B cell (primary cell): ENCODE data around the gene ARHGAP9. TPM values are rescaled to one million over a fixed set of nuclear protein-coding genes. Genes with fewer than 3 reads are reported as not detected.

Source experiments
- ATAC-seq: fragments of 200-7000 bp; cut with Tn5 transposase; one replicate; pipeline ENCODE4 v1.10.0; 2021; ENCODE audit warnings: low read depth, mild to moderate bottlenecking, moderate number of reproducible peaks, moderate library complexity
- CTCF ChIA-PET: fragments of 350-600 bp; sonication (Branson Sonifier 250); formaldehyde crosslinking; loops from one replicate; lab custom pipeline; 2021; ENCODE audit warnings: antibody characterized with exemption, inconsistent platforms; lab: Charles Lee
- POLR2A ChIA-PET: fragments of 350-600 bp; sonication (Branson Sonifier 250); formaldehyde crosslinking; loops from one replicate; lab custom pipeline; 2021; ENCODE audit warnings: antibody characterized with exemption; lab: Charles Lee
- DNase-seq: peaks from one replicate; pipeline ENCODE4 v3.0.0; 2013
- H2AFZ ChIP-seq: 2 replicates; pipeline ENCODE4 v1.6.1; 2012; ENCODE audit warnings: mild to moderate bottlenecking, low read depth, low read length; ENCODE audit not compliant: insufficient read depth, poor library complexity, severe bottlenecking
- H3K27ac ChIP-seq, 2 donors: 1 replicate in 1 of 2; 2 replicates in 1 of 2; pipeline ENCODE4 v1.5.1; 2012 to 2013; ENCODE audit warnings: low read length in 2 of 2, mild to moderate bottlenecking in 2 of 2, moderate library complexity in 1 of 2
- H3K27me3 ChIP-seq, 4 experiments: fragments of 200-600 bp in 1 of 4; sonication (generic) in 1 of 4; replicated peaks in 1 of 4; 1 replicate in 2 of 4; 2 replicates in 2 of 4; pipeline versions ENCODE4 v1.6.1 to v1.7.0; 2013 to 2016; ENCODE audit warnings: low read length in 3 of 4, mild to moderate bottlenecking in 2 of 4, mixed read lengths in 1 of 4, moderate library complexity in 1 of 4; ENCODE audit not compliant: insufficient read depth in 4 of 4, control insufficient read depth in 3 of 4; ENCODE audit errors: control extremely low read depth in 1 of 4
- H3K36me3 ChIP-seq, 2 experiments: replicated peaks in 1 of 2; 1 replicate in 1 of 2; 2 replicates in 1 of 2; pipeline versions ENCODE4 v1.6.1 to v1.7.1; 2013; ENCODE audit warnings: low read length in 1 of 2; ENCODE audit not compliant: insufficient read depth in 2 of 2, control insufficient read depth in 1 of 2; ENCODE audit errors: control extremely low read depth in 1 of 2, extremely low read depth in 1 of 2
- H3K4me1 ChIP-seq, 2 donors: fragments of 200-600 bp in 1 of 2; sonication (generic) in 1 of 2; 1 replicate in 1 of 2; 2 replicates in 1 of 2; pipeline versions ENCODE4 v1.5.1 to v1.6.1; 2013 to 2017; ENCODE audit warnings: low read length in 2 of 2; ENCODE audit not compliant: control insufficient read depth in 2 of 2, insufficient read depth in 2 of 2
- H3K4me2 ChIP-seq: replicated peaks from 2 replicates; pipeline ENCODE3; 2012; ENCODE audit warnings: mild to moderate bottlenecking, low read depth, low read length; ENCODE audit not compliant: poor library complexity, severe bottlenecking
- H3K4me3 ChIP-seq, 5 experiments: fragments of 200-600 bp in 1 of 5; sonication (generic) in 1 of 5; 1 replicate in 3 of 5; 2 replicates in 2 of 5; pipeline versions ENCODE4 v1.5.1 to v1.7.0; 2011 to 2016; ENCODE audit warnings: low read length in 4 of 5, mild to moderate bottlenecking in 4 of 5, low read depth in 2 of 5, control low read depth in 1 of 5, moderate library complexity in 1 of 5; ENCODE audit not compliant: insufficient read depth in 1 of 5; ENCODE audit errors: control extremely low read depth in 1 of 5, extremely low read depth in 1 of 5
- H3K79me2 ChIP-seq: fragments of 200-600 bp; sonication (generic); one replicate; pipeline ENCODE4 v1.6.0; 2016; ENCODE audit warnings: low read length; ENCODE audit not compliant: control insufficient read depth, insufficient read depth
- H3K9ac ChIP-seq: fragments of 200-600 bp; sonication (generic); 2 replicates; pipeline ENCODE4 v1.6.1; 2017; ENCODE audit warnings: mild to moderate bottlenecking, low read length, moderate library complexity
- H3K9me3 ChIP-seq, 3 donors: one replicate each; pipeline versions ENCODE4 v1.6.1 to v1.7.1; 2013; ENCODE audit warnings: low read length in 2 of 3; ENCODE audit not compliant: control insufficient read depth in 2 of 3, insufficient read depth in 1 of 3; ENCODE audit errors: control extremely low read depth in 1 of 3
- H4K20me1 ChIP-seq: 2 replicates; pipeline ENCODE4 v1.6.0; 2012; ENCODE audit warnings: mild to moderate bottlenecking, low read length; ENCODE audit not compliant: insufficient read depth, control insufficient read depth, poor library complexity, severe bottlenecking
- H3K27ac Mint-ChIP-seq: one replicate; pipeline ENCODE4 v1.8.0; 2021; ENCODE audit warnings: mixed read lengths
- H3K27me3 Mint-ChIP-seq: one replicate; pipeline ENCODE4 v1.8.0; 2021; ENCODE audit warnings: mixed read lengths
- H3K4me1 Mint-ChIP-seq: one replicate; pipeline ENCODE4 v1.8.0; 2021; ENCODE audit warnings: mixed read lengths
- H3K4me3 Mint-ChIP-seq: one replicate; pipeline ENCODE4 v1.8.0; 2021; ENCODE audit warnings: mixed read lengths
- H3K9me3 Mint-ChIP-seq: one replicate; pipeline ENCODE4 v1.8.0; 2022; ENCODE audit warnings: mixed read lengths; ENCODE audit not compliant: insufficient read depth
- EZH2 ChIP-seq: IDR thresholded peaks from 2 replicates; pipeline ENCODE4 v1.6.1; 2012; ENCODE audit warnings: borderline replicate concordance, low read depth, mild to moderate bottlenecking, moderate library complexity, low read length; ENCODE audit not compliant: insufficient read depth, poor library complexity, severe bottlenecking
- WGBS: methylation state at CpG from one replicate; pipeline ENCODE4 v1.1.5; 2013; ENCODE audit warnings: missing lambda C conversion rate; ENCODE audit not compliant: insufficient coverage; 5-methylcytosine and 5-hydroxymethylcytosine counted together
- intact Hi-C: fragments of 100-400 bp; cut with micrococcal nuclease; formaldehyde crosslinking; loops from one replicate; pipeline ENCODE4 v1.10.0; 2022
- polyA plus RNA-seq: library from polyadenylated mRNA; depleted of rRNA; stranded (reverse); fragments of >200 nt; gene quantifications from 2 replicates; pipeline ENCODE4 v1.2.3, GENCODE V29; 2012
- total RNA-seq, 2 donors: library from RNA; stranded (reverse); fragments of 120-200 nt in 1 of 2; gene quantifications; 1 replicate in 1 of 2; 2 replicates in 1 of 2; pipeline versions ENCODE4 v1.2.3 to v1.2.4, GENCODE V29; 2013 to 2022
- TF ChIP-seq, protein P1 (sequence below): fragments of 200-600 bp; IDR thresholded peaks from one replicate; pipeline ENCODE4 v1.8.0; 2022; ENCODE audit warnings: antibody characterized with exemption, mild to moderate bottlenecking

ARHGAP9 gene
- total and polyA plus RNA-seq, 2 donors (not counting 1 experiment from before 2014, with no cell fraction given): 161 to 390 TPM

DNA sequence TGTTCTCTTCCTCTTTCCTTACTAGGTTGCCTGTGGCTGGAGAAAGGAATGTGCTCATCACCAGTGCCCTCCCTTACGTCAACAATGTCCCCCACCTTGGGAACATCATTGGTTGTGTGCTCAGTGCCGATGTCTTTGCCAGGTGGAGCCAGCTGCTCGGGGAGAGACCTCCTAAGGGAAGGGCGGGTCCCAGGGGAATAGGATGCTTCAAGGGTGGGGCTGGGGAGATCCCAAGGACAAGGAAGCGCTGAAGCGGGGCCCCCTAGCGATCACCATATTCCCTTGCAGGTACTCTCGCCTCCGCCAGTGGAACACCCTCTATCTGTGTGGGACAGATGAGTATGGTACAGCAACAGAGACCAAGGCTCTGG lies 18.5 kb upstream of the ARHGAP9 start:
- CTCF ChIA-PET: no interaction called here
- TF ChIP-seq EZH2: no peak
- TF ChIP-seq, protein P1, sequence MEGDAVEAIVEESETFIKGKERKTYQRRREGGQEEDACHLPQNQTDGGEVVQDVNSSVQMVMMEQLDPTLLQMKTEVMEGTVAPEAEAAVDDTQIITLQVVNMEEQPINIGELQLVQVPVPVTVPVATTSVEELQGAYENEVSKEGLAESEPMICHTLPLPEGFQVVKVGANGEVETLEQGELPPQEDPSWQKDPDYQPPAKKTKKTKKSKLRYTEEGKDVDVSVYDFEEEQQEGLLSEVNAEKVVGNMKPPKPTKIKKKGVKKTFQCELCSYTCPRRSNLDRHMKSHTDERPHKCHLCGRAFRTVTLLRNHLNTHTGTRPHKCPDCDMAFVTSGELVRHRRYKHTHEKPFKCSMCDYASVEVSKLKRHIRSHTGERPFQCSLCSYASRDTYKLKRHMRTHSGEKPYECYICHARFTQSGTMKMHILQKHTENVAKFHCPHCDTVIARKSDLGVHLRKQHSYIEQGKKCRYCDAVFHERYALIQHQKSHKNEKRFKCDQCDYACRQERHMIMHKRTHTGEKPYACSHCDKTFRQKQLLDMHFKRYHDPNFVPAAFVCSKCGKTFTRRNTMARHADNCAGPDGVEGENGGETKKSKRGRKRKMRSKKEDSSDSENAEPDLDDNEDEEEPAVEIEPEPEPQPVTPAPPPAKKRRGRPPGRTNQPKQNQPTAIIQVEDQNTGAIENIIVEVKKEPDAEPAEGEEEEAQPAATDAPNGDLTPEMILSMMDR: no peak
- POLR2A ChIA-PET: no interaction called here

DNA sequence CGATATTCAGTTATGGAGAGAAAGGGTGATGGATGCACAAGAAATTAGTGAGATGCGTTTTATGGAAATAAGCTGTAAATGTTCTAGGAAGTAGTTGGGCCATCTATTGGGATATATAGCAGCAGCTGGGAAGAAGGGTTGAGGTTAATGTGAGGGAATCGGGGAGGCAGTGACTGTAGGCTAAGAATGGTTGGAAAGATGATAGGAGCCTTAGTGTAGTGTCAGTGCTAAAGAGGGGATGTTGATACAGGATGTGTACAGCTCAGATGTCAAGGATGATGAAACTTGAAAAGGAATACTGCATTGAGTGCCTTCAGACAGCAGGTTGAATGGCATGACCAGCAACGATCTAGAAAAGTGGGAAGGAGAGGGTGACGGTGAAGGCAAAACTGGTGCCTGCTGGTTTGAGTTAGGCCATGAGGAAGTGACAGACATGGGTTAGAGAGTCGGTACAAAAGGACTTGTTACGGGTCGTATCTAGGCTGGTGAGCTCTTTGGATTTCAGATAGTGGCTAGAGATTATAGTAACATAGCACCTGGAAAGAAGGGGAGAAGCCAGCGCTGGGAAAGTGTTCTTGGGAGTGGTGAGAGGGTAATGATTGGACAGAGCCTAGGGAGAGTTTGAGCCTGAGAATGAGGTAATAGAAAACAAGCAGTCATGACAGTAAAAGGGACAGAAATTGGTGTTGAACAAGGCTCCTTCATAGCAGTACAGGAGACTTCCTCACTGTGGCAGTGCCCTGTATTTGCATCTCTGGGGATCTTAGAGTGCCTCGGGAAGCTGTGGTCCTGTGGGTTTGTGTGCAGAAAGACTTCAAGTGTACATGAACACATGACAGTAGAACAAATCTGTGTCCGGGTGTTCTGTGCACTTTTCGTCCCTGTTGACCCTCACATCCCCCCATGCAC lies 17.8 kb upstream of the ARHGAP9 start:
- no peaks in the 10 kb centered on the region for H3K9me3 ChIP-seq
- ChIA-PET CTCF (no interaction called here), POLR2A (interaction anchor here (0.7 kb wide), 2 partner anchors 18 to 269 kb away, joined by 4 read pairs; no protein-coding TSS in a partner anchor)
- H3K27me3 ChIP-seq: no peaks in the 10 kb centered on the region
- no peaks in the 10 kb centered on the region for H4K20me1 ChIP-seq
- H3K9ac ChIP-seq: no peak overlapping the region
- Mint-ChIP-seq H3K9me3 (no peaks in the 10 kb centered on the region), H3K4me3 (no peak overlapping the region), H3K4me1 (peaks cover 7% of the 10 kb centered on the region), H3K27ac (peak overlapping the region; percentile 10), H3K27me3 (no peaks in the 10 kb centered on the region)
- H3K4me2 ChIP-seq: no peak overlapping the region
- no peak overlapping the region for H3K4me3 ChIP-seq
- WGBS: 92% methylated on average over 11 of the region's 12 CpGs
- intact Hi-C loops: no loop called here
- no peak overlapping the region for H3K27ac ChIP-seq
- no peaks in the 10 kb centered on the region for H3K4me1 ChIP-seq
- DNase-seq (no peak), ATAC-seq (no peak)
- peaks cover 2 to 57% of the 10 kb centered on the region in 2 experiments for H3K36me3 ChIP-seq
- no peak overlapping the region for H2AFZ ChIP-seq
- TF ChIP-seq EZH2: no peak
- H3K79me2 ChIP-seq: peaks cover 28% of the 10 kb centered on the region

More for the DNA sequence above, 18.5 kb upstream of the ARHGAP9 start:
- H2AFZ ChIP-seq: no peak overlapping the region
- intact Hi-C loops: no loop called here
- H3K4me3 ChIP-seq: no peak overlapping the region
- DNase-seq (no peak), ATAC-seq (no peak)
- no peak overlapping the region for H3K27ac Mint-ChIP-seq
- H3K27ac ChIP-seq: no peak overlapping the region
- H3K9me3 ChIP-seq: no peaks in the 10 kb centered on the region
- H3K9ac ChIP-seq: no peak overlapping the region
- H3K9me3 Mint-ChIP-seq: no peaks in the 10 kb centered on the region
- peaks cover 3 to 58% of the 10 kb centered on the region in 2 experiments for H3K36me3 ChIP-seq
- H3K79me2 ChIP-seq: peaks cover 28% of the 10 kb centered on the region
- no peak overlapping the region for H3K4me2 ChIP-seq
- no peak overlapping the region for H3K4me3 Mint-ChIP-seq
- no peaks in the 10 kb centered on the region for H3K27me3 ChIP-seq
- H3K4me1 Mint-ChIP-seq: peaks cover 4% of the 10 kb centered on the region
- WGBS: 98% methylated on average over 6 of the region's 9 CpGs
- no peaks in the 10 kb centered on the region for H4K20me1 ChIP-seq
- H3K27me3 Mint-ChIP-seq: no peaks in the 10 kb centered on the region
- no peaks in the 10 kb centered on the region for H3K4me1 ChIP-seq
